PC-9 (cell line): ENCODE measurements around the gene HELZ. TPM values are rescaled to one million over a fixed set of nuclear protein-coding genes. Genes with fewer than 3 reads are reported as not detected.

Experiments used
- BruUV-seq: library from RNA; stranded (reverse); fragments of 400-500 nt; replicated peaks from 2 replicates; lab custom pipeline; 2021; lab: Mats Ljungman, UMichigan
- CTCF ChIA-PET: fragments of 300-600 bp; sonication (Branson Sonifier 250); formaldehyde crosslinking; loops from one replicate; lab custom pipeline; 2022; ENCODE audit warnings: antibody characterized with exemption; lab: Charles Lee
- POLR2A ChIA-PET: fragments of 300-600 bp; sonication (Branson Sonifier 250); formaldehyde crosslinking; loops from one replicate; lab custom pipeline; 2022; ENCODE audit warnings: antibody characterized with exemption; ENCODE audit not compliant: unreplicated experiment; lab: Charles Lee
- DNase-seq, 2 experiments: peaks; one replicate each; pipeline versions ENCODE4 v3.0.0 to v3.0.0-alpha.2; 2015 to 2022; ENCODE audit warnings: mixed read lengths in 1 of 2
- H2AFZ ChIP-seq: fragments of 200-600 bp; sonication (generic); 2 replicates; pipeline ENCODE4 v1.8.1; 2017; ENCODE audit warnings: antibody characterized with exemption
- H3F3A ChIP-seq: fragments of 200-600 bp; sonication (generic); 2 replicates; pipeline ENCODE4 v1.8.1; 2017; ENCODE audit warnings: antibody characterized with exemption, mild to moderate bottlenecking, low read depth; ENCODE audit not compliant: insufficient read depth
- H3K27ac ChIP-seq: fragments of 200-600 bp; sonication (generic); 2 replicates; pipeline ENCODE4 v1.6.1; 2016; ENCODE audit warnings: mixed run types
- H3K27me3 ChIP-seq: fragments of 200-600 bp; sonication (generic); 2 replicates; pipeline ENCODE4 v1.6.1; 2016; ENCODE audit warnings: low read depth, mixed run types; ENCODE audit not compliant: insufficient read depth
- H3K36me3 ChIP-seq: fragments of 200-600 bp; sonication (generic); 2 replicates; pipeline ENCODE4 v1.6.1; 2016; ENCODE audit warnings: low read depth, mixed run types
- H3K4me1 ChIP-seq: fragments of 200-600 bp; sonication (generic); replicated peaks from 2 replicates; pipeline ENCODE4 v1.6.1; 2016; ENCODE audit warnings: mixed run types; ENCODE audit not compliant: insufficient read depth
- H3K4me2 ChIP-seq: fragments of 200-600 bp; sonication (generic); 2 replicates; pipeline ENCODE4 v1.6.1; 2017; ENCODE audit warnings: mixed run types
- H3K4me3 ChIP-seq: fragments of 200-600 bp; sonication (generic); 2 replicates; pipeline ENCODE4 v1.6.1; 2016; ENCODE audit warnings: mixed run types
- H3K79me2 ChIP-seq: fragments of 200-600 bp; sonication (generic); 2 replicates; pipeline ENCODE4 v1.6.1; 2017; ENCODE audit warnings: low read depth, mixed run types
- H3K9me2 ChIP-seq: fragments of 200-600 bp; sonication (generic); 2 replicates; pipeline ENCODE4 v1.8.1; 2017; ENCODE audit warnings: mild to moderate bottlenecking; ENCODE audit not compliant: insufficient read depth
- H3K9me3 ChIP-seq: fragments of 200-600 bp; sonication (generic); 2 replicates; pipeline ENCODE4 v1.8.1; 2016; ENCODE audit warnings: low read depth; ENCODE audit not compliant: insufficient read depth
- H4K20me1 ChIP-seq: fragments of 200-600 bp; sonication (generic); 2 replicates; pipeline ENCODE4 v1.8.1; 2017; ENCODE audit not compliant: insufficient read depth
- EZH2 ChIP-seq: fragments of 200-600 bp; sonication (generic); IDR thresholded peaks from 2 replicates; pipeline ENCODE4 v1.8.0; 2017; ENCODE audit warnings: antibody characterized with exemption, low read depth
- intact Hi-C: fragments of 100-400 bp; cut with micrococcal nuclease; formaldehyde crosslinking; loops from one replicate; pipeline ENCODE4 v1.10.0; 2022; ENCODE audit not compliant: unreplicated experiment
- total RNA-seq: library from RNA; stranded (reverse); gene quantifications from 2 replicates; pipeline ENCODE4 v1.2.3, GENCODE V29; 2021
- TF ChIP-seq, protein P1 (sequence below): fragments of 200-600 bp; sonication (generic); conservative IDR thresholded peaks from 2 replicates; pipeline ENCODE4 v1.6.1; 2017; ENCODE audit warnings: mixed run types, antibody characterized with exemption, mild to moderate bottlenecking, moderate library complexity

Gene HELZ
- total RNA-seq, 1 experiment from 2014 or later: 38.0 TPM

DNA sequence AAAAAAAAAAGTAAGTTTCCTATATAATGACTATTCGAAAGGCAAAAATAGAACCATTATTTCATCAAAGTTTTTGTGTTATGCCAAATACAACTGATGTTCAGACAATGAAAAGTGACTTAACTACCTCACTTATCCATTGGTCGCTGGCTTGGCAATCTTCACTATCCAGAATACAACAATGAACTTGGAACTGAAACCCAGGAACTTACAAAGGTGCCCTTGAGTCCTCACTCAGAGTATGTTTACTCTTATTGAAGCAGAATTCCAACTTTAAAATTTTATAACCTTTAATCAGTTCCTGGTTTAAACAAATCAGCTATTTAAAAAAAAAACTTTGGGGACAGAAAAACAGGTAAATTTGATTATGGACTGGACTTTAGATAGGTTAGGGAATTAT is 34.1 kb downstream of the HELZ start:
- no peak for DNase-seq
- no peak overlapping the region for H3K4me2 ChIP-seq
- no peaks in the 10 kb centered on the region for H3K9me3 ChIP-seq
- H3K27me3 ChIP-seq: no peaks in the 10 kb centered on the region
- no peaks in the 10 kb centered on the region for H3K9me2 ChIP-seq
- H2AFZ ChIP-seq: no peak overlapping the region
- intact Hi-C loops: no loop called here
- peaks cover 9% of the 10 kb centered on the region; the same call in 1 of the 2 replicates for H3K36me3 ChIP-seq
- no peaks in the 10 kb centered on the region for H3K79me2 ChIP-seq
- ChIA-PET POLR2A (no interaction called here), CTCF (no interaction called here)
- H4K20me1 ChIP-seq: peaks cover 2% of the 10 kb centered on the region
- peaks cover 16% of the 10 kb centered on the region for H3K4me1 ChIP-seq
- no peak overlapping the region for H3K27ac ChIP-seq
- TF ChIP-seq, protein P1, sequence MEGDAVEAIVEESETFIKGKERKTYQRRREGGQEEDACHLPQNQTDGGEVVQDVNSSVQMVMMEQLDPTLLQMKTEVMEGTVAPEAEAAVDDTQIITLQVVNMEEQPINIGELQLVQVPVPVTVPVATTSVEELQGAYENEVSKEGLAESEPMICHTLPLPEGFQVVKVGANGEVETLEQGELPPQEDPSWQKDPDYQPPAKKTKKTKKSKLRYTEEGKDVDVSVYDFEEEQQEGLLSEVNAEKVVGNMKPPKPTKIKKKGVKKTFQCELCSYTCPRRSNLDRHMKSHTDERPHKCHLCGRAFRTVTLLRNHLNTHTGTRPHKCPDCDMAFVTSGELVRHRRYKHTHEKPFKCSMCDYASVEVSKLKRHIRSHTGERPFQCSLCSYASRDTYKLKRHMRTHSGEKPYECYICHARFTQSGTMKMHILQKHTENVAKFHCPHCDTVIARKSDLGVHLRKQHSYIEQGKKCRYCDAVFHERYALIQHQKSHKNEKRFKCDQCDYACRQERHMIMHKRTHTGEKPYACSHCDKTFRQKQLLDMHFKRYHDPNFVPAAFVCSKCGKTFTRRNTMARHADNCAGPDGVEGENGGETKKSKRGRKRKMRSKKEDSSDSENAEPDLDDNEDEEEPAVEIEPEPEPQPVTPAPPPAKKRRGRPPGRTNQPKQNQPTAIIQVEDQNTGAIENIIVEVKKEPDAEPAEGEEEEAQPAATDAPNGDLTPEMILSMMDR: no peak
- no peak for TF ChIP-seq EZH2
- H3K4me3 ChIP-seq: no peak overlapping the region
- BruUV-seq: no TSS peak
- H3F3A ChIP-seq: peaks cover 7% of the 10 kb centered on the region

DNA sequence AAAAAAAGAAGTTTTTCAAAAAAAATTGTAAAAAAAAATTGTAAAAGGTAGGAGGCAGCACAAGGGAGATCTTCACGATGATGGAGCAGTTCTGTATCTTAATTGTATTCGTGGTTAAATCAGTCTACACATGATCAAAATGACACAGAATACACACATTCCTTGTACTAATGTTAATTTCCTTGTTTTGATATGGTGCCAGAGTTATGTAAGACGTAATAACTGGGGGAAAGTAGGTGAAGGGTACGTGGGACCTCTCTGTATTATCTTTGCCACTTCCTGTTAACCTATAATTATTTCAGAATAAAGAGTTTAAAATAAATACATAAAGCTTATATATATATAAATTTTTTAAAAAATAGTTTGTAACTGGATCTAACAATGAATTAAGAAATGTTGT is 36.8 kb downstream of the HELZ start:
- Histone ChIP-seq H3K9me3 (no peaks in the 10 kb centered on the region), H3K9me2 (no peaks in the 10 kb centered on the region), H3K27ac (no peak overlapping the region), H3K4me1 (peaks cover 9% of the 10 kb centered on the region), H3F3A (peaks cover 10% of the 10 kb centered on the region), H3K79me2 (no peaks in the 10 kb centered on the region), H3K27me3 (no peaks in the 10 kb centered on the region), H3K36me3 (no peaks in the 10 kb centered on the region), H3K4me3 (no peak overlapping the region), H2AFZ (no peak overlapping the region), H4K20me1 (peaks cover 8% of the 10 kb centered on the region), H3K4me2 (no peak overlapping the region)
- DNase-seq: no peak
- TF ChIP-seq EZH2: no peak
- TF ChIP-seq, protein P1: no peak
- intact Hi-C loops: no loop called here
- POLR2A ChIA-PET: no interaction called here
- CTCF ChIA-PET: no interaction called here
- BruUV-seq: no TSS peak

DNA sequence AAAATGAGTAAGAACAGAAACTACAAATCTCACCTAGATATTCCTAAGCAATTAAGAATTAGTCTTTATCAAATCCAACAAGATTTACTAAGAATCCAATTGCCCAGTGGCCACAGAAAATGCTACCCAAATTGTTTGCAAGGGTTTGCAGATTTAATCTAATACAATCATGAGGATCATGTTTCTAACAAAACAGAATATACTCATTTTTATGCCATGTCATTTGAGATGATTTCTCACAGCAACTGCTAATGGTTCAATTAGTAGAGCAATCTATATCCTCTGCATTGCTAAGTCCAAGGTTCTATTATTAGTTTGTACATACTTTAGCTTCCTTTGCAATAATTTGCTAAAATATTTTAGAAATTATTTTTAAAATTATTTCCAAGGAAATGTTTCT is 41.2 kb downstream of the HELZ start:
- BruUV-seq: no TSS peak
- no peak overlapping the region for H3K27ac ChIP-seq

More for the DNA sequence above, 41.2 kb downstream of the HELZ start:
- POLR2A ChIA-PET: no interaction called here
- Histone ChIP-seq H3K27me3 (no peaks in the 10 kb centered on the region), H3K36me3 (0 out of 2 replicates have a peak, but pooled peaks cover 11% of the 10 kb centered on the region), H3K4me3 (no peak overlapping the region), H3K9me3 (no peaks in the 10 kb centered on the region), H4K20me1 (peaks cover 14% of the 10 kb centered on the region; the same call in 1 of the 2 replicates), H3K4me1 (no peaks in the 10 kb centered on the region), H2AFZ (no peak overlapping the region), H3K4me2 (no peak overlapping the region), H3K79me2 (no peaks in the 10 kb centered on the region), H3F3A (peaks cover 3% of the 10 kb centered on the region), H3K9me2 (no peaks in the 10 kb centered on the region)
- intact Hi-C loops: no loop called here
- TF ChIP-seq, protein P1: no peak
- no peak for TF ChIP-seq EZH2
- DNase-seq: no peak
- CTCF ChIA-PET: no interaction called here
